ENCODE measurements around the gene ICAM5.

DNA sequence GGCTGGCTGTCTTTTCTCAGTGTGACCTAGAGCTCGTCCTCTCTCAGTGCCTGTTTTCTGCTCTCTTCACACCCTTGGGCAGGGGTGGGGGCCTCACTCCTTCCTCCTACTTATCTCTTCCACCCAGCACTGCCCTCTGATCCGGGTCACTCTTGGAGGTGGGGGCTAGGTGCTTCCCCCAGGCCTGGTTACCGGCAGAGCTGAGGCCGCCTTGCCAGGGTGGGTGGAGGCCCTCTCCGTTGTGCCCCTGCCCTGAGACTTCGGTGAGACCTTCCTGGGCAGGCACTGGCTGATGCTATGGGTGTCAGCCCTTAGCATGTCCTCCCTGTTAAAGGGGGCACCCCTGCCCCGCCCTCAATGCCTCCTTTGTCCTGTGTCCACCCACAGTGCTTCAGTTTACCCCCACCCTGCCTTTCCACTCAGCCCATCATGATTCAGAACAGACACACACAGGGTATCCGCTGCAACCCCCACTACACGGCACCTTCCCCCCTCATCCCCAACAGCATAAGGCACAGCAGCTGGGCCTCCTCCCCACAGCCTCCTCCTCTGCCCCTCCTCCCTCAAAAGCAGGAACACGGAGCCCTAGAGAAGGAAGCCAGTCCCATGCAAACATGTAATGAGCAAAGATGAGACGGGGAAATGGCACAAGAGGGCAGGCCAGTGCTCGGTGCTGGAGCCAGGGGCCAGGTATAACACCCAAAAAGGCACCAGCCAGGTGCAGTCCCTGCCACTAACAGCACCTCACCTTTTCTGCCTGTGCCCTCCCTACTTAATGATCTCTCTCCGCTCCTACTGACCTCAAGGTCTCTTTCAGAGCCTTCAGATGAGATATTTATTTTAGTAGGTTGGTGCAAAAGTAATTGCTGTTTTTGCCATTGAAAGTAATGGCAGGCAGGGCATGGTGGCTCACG is 10.1 kb downstream of the ICAM5 start:
- TF ChIP-seq, protein P1, sequence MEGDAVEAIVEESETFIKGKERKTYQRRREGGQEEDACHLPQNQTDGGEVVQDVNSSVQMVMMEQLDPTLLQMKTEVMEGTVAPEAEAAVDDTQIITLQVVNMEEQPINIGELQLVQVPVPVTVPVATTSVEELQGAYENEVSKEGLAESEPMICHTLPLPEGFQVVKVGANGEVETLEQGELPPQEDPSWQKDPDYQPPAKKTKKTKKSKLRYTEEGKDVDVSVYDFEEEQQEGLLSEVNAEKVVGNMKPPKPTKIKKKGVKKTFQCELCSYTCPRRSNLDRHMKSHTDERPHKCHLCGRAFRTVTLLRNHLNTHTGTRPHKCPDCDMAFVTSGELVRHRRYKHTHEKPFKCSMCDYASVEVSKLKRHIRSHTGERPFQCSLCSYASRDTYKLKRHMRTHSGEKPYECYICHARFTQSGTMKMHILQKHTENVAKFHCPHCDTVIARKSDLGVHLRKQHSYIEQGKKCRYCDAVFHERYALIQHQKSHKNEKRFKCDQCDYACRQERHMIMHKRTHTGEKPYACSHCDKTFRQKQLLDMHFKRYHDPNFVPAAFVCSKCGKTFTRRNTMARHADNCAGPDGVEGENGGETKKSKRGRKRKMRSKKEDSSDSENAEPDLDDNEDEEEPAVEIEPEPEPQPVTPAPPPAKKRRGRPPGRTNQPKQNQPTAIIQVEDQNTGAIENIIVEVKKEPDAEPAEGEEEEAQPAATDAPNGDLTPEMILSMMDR (IDR thresholded peaks at IDR 0.05): no peak
- TF ChIP-seq POLR2A (IDR thresholded peaks at IDR 0.05): no peak
